ENCODE data around the gene TTR. TPM values are rescaled to one million over a fixed set of nuclear protein-coding genes. Genes with fewer than 3 reads are reported as not detected.

TTR gene
- total RNA-seq, 4 donors from 2014 or later, result 0.33 to 1.2 TPM; not detected in 2

DNA sequence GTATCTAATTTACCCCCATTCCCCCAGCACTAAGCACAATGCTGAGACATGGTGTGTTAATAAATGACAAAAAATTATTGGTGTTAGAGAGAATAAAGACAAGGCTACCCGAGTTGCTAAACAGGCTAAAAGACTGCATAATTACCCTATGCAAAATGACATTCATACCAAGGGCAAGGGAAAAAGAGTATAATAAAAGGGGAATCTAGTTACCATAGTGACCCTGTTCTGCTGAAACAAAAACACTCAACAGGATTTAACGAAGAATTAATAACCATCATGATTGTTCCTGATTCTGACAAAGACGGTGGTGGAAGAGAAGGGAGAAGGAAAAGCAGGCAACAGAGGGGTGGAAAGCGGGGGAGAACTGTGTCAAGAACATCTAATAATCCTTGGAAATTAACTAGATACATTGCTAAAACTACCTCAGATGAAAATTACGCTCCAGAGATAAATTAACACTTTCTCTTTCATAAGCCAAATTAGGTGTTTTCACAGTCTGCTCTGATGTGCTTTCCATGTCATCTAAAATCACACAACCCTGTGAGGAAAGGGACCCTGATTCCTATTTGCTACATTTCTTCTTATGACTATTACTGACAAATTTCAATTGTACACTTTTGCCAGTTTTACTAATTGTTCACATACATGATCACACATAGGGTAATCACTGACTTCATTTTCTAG is 25.5 kb downstream of the TTR start:
- intact Hi-C loops (cut with DNase I), result no loop called here
- Histone ChIP-seq H3K4me1 (peaks cover 0 to 13% (median 8%) of the 10 kb centered on the region in 4 donors), H3K27ac (replicated peaks in 1 of 4) (no peak overlapping the region), H3K36me3 (no peaks in the 10 kb centered on the region), H3K9me3 (no peaks in the 10 kb centered on the region), H3K4me3 (no peak overlapping the region), H3K27me3 (no peaks in the 10 kb centered on the region)
- 44% methylated on average over 5 of the region's 5 CpGs for WGBS
- no peak for DNase-seq (ENCODE audit: extremely low spot score)
- TF ChIP-seq POLR2AphosphoS5 (IDR thresholded peaks at IDR 0.05), result no peak
- no peak for TF ChIP-seq EP300 (IDR thresholded peaks at IDR 0.05)
- TF ChIP-seq, protein P1, sequence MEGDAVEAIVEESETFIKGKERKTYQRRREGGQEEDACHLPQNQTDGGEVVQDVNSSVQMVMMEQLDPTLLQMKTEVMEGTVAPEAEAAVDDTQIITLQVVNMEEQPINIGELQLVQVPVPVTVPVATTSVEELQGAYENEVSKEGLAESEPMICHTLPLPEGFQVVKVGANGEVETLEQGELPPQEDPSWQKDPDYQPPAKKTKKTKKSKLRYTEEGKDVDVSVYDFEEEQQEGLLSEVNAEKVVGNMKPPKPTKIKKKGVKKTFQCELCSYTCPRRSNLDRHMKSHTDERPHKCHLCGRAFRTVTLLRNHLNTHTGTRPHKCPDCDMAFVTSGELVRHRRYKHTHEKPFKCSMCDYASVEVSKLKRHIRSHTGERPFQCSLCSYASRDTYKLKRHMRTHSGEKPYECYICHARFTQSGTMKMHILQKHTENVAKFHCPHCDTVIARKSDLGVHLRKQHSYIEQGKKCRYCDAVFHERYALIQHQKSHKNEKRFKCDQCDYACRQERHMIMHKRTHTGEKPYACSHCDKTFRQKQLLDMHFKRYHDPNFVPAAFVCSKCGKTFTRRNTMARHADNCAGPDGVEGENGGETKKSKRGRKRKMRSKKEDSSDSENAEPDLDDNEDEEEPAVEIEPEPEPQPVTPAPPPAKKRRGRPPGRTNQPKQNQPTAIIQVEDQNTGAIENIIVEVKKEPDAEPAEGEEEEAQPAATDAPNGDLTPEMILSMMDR (IDR thresholded peaks at IDR 0.05), result no peak

DNA sequence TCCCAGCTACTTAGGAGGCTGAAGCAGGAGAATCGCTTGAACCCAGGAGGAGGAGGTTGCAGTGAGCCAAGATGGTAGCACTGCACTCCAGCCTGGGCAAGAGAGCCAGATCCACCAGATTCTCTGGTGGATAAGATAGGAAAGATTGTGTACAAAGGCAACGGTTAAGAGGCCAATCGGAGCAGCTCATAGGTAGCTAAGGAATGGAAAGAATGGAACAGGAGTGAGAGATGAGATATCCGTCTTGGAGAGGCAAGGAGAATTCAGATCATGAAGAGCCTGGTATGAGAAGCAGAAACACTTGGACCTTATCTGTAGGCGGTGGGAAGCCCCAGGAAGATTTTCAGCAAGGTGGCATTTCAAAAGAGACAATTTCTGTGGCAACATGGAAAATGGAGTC is 27.1 kb downstream of the TTR start:
- Histone ChIP-seq H3K4me1 (peaks cover 0 to 13% (median 8%) of the 10 kb centered on the region in 4 donors), H3K27me3 (no peaks in the 10 kb centered on the region), H3K4me3 (no peak overlapping the region), H3K36me3 (no peaks in the 10 kb centered on the region), H3K27ac (replicated peaks in 1 of 4) (no peak overlapping the region), H3K9me3 (no peaks in the 10 kb centered on the region)
- DNase-seq (ENCODE audit: extremely low spot score), result no peak
- TF ChIP-seq POLR2AphosphoS5 (IDR thresholded peaks at IDR 0.05) (no peak), POLR2A (IDR thresholded peaks at IDR 0.05; ENCODE audit: low read depth) (no peak), EP300 (IDR thresholded peaks at IDR 0.05) (no peak)
- TF ChIP-seq, protein P1 (IDR thresholded peaks at IDR 0.05), result no peak
- intact Hi-C loops (cut with DNase I), result no loop called here
- 87% methylated on average over 5 of the region's 5 CpGs for WGBS

DNA sequence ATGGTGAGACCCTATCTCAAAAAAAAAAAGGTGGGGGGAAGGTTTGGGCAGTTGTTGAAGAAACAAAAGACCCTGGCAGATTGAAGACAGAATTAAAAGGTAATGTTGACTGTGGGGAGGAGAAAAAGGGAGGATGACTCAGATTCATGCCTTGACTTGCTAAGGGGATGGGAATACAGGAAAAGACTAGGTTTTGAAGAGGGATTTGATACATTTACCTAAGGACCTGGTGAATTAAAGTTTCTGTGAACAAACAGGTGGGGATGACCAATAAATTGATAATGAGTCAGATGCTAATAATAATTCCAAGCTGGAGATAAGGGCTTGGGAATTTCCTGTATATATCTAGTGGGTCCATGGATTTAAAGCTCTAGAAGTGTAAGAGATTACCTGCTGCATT is 27.6 kb downstream of the TTR start:
- Histone ChIP-seq H3K4me1 (peaks cover 0 to 13% (median 8%) of the 10 kb centered on the region in 4 donors), H3K27ac (replicated peaks in 1 of 4) (no peak overlapping the region), H3K9me3 (no peaks in the 10 kb centered on the region), H3K27me3 (no peaks in the 10 kb centered on the region), H3K36me3 (no peaks in the 10 kb centered on the region), H3K4me3 (no peak overlapping the region)
- no peak for TF ChIP-seq POLR2A (IDR thresholded peaks at IDR 0.05; ENCODE audit: low read depth)
- no peak for TF ChIP-seq EP300 (IDR thresholded peaks at IDR 0.05)
- TF ChIP-seq POLR2AphosphoS5 (IDR thresholded peaks at IDR 0.05), result no peak
- TF ChIP-seq, protein P1 (IDR thresholded peaks at IDR 0.05), result no peak
- intact Hi-C loops (cut with DNase I), result no loop called here
- DNase-seq (ENCODE audit: extremely low spot score), result no peak

DNA sequence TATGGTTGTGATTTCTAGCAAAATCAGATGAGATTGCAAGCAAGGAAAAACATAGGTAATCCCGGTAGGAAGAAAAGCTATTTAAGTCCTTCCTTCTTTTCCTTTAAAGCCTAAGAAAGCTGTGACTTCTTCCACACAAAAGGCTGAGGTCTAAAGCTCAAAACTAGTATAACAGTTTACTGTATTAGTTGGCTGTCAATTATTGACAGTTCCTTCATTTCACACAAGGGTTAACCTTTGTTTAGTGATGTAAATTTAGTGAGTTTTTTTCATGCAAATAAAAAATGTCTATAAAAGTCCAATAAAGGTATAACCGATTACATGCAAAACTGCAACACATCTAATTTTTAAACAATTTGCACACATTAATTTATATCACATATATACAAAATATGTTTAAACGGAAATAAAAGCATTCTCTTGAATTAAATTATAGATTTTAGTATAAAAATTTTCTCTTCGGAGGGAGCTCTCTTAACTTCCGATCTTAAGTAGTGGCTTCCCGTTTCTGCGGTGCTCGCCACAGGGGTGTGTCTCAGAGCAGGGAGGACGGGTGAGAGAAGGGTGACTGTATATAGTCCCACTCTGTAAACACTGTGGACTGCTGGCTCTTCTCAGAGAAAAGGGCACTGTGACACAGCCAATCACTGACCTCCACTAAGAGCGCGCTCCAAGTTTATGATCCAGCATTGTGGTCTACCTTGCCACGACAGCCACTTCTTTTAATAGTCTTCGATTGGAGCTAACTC is 33.4 kb downstream of the TTR start:
- intact Hi-C loops (cut with DNase I), result no loop called here
- Histone ChIP-seq H3K27ac (replicated peaks in 1 of 4) (no peak overlapping the region), H3K4me1 (no peaks in the 10 kb centered on the region), H3K27me3 (no peaks in the 10 kb centered on the region), H3K36me3 (peaks cover 0 to 17% (median 0%) of the 10 kb centered on the region in 4 donors), H3K4me3 (no peak overlapping the region), H3K9me3 (no peaks in the 10 kb centered on the region)
- TF ChIP-seq, protein P1 (IDR thresholded peaks at IDR 0.05), result no peak
- no peak for DNase-seq (ENCODE audit: extremely low spot score)
- WGBS, result 86% methylated on average over 13 of the region's 13 CpGs
